ENCODE results near the gene PIGK. TPM values are rescaled to one million over a fixed set of nuclear protein-coding genes. Genes with fewer than 3 reads are reported as not detected.

PIGK gene
- total RNA-seq, 1 donor from 2014 or later, result 21.9 TPM

DNA sequence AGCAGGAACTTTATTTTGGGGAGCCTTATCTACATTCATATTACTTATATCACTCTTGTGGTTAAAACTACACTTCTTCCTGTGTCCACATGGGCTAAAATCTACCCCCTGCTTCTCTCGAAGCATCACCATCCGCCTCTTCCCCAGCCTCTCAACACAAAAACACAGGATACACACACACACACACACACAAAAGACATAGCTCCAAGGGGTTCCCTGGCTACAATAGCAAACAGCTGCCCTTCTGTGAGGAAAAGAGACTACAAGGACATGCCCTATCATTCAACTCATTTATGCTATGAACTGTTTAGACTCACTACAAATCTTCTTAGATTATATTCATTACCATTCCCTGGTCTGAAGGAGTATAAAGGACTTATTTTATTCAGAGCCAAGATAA is 155.0 kb downstream of the PIGK start:
- DNase-seq (ENCODE audit: extremely low spot score, unreplicated experiment), result no peak
- Mint-ChIP-seq H3K4me3 (no peak overlapping the region), H3K27me3 (no peaks in the 10 kb centered on the region), H3K4me1 (ENCODE audit: unreplicated experiment) (peaks cover 4% of the 10 kb centered on the region), H3K9me3 (no peaks in the 10 kb centered on the region), H3K27ac (no peak overlapping the region), H3K36me3 (no peaks in the 10 kb centered on the region)
- no peak for TF ChIP-seq CTCF (conservative IDR thresholded peaks at IDR 0.05)

GRCh38 chr1:77063118-77063517 is 156.1 kb downstream of the PIGK start:
- Mint-ChIP-seq H3K27me3 (no peaks in the 10 kb centered on the region), H3K36me3 (no peaks in the 10 kb centered on the region), H3K27ac (no peak overlapping the region), H3K9me3 (no peaks in the 10 kb centered on the region), H3K4me3 (no peak overlapping the region), H3K4me1 (ENCODE audit: unreplicated experiment) (peaks cover 4% of the 10 kb centered on the region)
- TF ChIP-seq CTCF (conservative IDR thresholded peaks at IDR 0.05), result no peak
- no peak for DNase-seq (ENCODE audit: extremely low spot score, unreplicated experiment)

DNA sequence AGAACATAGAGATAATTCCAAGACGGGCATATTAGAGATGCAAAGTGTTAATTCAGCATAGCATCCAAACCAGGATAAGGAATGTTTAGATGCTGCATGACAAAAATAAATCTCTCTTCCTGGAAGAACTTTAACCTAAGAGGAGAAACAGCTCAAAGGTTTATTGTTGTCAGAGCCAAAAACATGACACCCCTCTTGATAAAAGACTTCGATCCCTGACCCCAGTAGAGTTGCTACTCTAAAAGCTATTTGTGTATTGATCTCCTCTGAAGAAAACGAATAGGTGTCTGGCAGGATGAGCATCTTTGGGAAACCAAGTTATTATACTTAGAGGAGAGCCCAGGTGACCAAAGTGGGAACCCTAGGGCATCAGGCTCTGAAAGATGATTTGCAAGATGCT is 158.1 kb downstream of the PIGK start:
- DNase-seq (ENCODE audit: extremely low spot score, unreplicated experiment), result no peak
- H3K4me3 Mint-ChIP-seq, result no peak overlapping the region
- H3K4me1 Mint-ChIP-seq (ENCODE audit: unreplicated experiment), result peaks cover 4% of the 10 kb centered on the region
- no peak overlapping the region for H3K27ac Mint-ChIP-seq
- H3K36me3 Mint-ChIP-seq, result peaks cover 5% of the 10 kb centered on the region
- no peaks in the 10 kb centered on the region for H3K27me3 Mint-ChIP-seq
- no peaks in the 10 kb centered on the region for H3K9me3 Mint-ChIP-seq
- no peak for TF ChIP-seq CTCF (conservative IDR thresholded peaks at IDR 0.05)

DNA sequence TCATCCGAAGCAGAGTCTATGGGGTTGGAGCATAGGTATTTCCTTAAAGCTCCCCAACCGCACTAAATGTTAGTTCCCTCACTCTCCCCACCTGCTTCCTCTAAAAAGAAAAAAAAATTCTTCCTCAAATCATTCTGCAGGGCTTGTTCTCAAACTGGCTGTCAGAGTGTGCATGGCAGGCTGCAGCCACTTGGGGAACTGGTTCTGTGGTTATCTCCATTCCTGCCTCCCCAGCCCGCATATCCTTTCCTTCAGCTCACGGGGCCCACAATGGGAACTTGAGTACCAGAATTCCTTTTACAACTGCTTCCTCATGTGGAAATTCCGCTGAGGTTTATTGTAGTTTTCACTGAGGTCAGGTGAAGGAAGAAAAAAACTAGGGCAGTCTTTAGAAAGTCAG is 159.2 kb downstream of the PIGK start:
- Mint-ChIP-seq H3K36me3 (peaks cover 8% of the 10 kb centered on the region), H3K4me1 (ENCODE audit: unreplicated experiment) (peaks cover 4% of the 10 kb centered on the region), H3K27ac (no peak overlapping the region), H3K9me3 (peaks cover 3% of the 10 kb centered on the region), H3K4me3 (no peak overlapping the region), H3K27me3 (no peaks in the 10 kb centered on the region)
- no peak for DNase-seq (ENCODE audit: extremely low spot score, unreplicated experiment)
- TF ChIP-seq CTCF (conservative IDR thresholded peaks at IDR 0.05), result no peak

- H3K27ac Mint-ChIP-seq, result no peak overlapping the region
- H3K36me3 Mint-ChIP-seq, result peaks cover 8% of the 10 kb centered on the region
- TF ChIP-seq CTCF (conservative IDR thresholded peaks at IDR 0.05), result no peak
- no peak overlapping the region for H3K4me3 Mint-ChIP-seq
- H3K27me3 Mint-ChIP-seq, result no peaks in the 10 kb centered on the region
- H3K9me3 Mint-ChIP-seq, result peaks cover 3% of the 10 kb centered on the region
- peaks cover 4% of the 10 kb centered on the region for H3K4me1 Mint-ChIP-seq (ENCODE audit: unreplicated experiment)
- DNase-seq (ENCODE audit: extremely low spot score, unreplicated experiment), result no peak
Observed at GRCh38 chr1:77057994-77058585, 161.1 kb downstream of the PIGK start.

DNA sequence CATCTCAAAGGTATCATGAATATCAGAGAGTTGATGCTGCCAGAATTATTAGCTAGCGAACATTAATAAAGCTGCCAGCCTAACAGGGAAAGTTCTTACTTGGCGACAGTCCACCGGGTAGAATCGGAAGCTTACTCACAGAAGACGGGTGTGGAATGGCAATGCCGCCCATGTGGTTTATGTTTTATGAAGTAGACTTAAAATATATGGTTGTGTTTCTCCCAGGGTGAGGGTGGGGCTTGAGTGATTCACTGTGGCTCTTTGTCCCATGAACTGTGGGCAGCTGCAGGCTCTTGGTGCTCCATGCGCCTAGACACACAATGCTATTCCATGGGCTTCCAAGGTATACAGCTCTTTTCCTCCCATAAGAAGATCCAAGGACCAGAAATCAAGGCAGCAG is 162.7 kb downstream of the PIGK start:
- H3K4me1 Mint-ChIP-seq (ENCODE audit: unreplicated experiment), result peaks cover 4% of the 10 kb centered on the region
- no peak for TF ChIP-seq CTCF (conservative IDR thresholded peaks at IDR 0.05)
- no peak overlapping the region for H3K27ac Mint-ChIP-seq
- H3K9me3 Mint-ChIP-seq, result peaks cover 3% of the 10 kb centered on the region
- DNase-seq (ENCODE audit: extremely low spot score, unreplicated experiment), result no peak
- peaks cover 8% of the 10 kb centered on the region for H3K36me3 Mint-ChIP-seq
- no peak overlapping the region for H3K4me3 Mint-ChIP-seq
- H3K27me3 Mint-ChIP-seq, result no peaks in the 10 kb centered on the region
